ENCODE data around the gene CYP1B1. TPM values are rescaled to one million over a fixed set of nuclear protein-coding genes. Genes with fewer than 3 reads are reported as not detected.
"Not testable (repeated sequence)": the region's sequence is repeated elsewhere in the genome, so short reads cannot be mapped to it uniquely, and the experiment has no call there.

The CYP1B1 gene
- polyA plus RNA-seq, 1 experiment = 7.8 TPM

DNA sequence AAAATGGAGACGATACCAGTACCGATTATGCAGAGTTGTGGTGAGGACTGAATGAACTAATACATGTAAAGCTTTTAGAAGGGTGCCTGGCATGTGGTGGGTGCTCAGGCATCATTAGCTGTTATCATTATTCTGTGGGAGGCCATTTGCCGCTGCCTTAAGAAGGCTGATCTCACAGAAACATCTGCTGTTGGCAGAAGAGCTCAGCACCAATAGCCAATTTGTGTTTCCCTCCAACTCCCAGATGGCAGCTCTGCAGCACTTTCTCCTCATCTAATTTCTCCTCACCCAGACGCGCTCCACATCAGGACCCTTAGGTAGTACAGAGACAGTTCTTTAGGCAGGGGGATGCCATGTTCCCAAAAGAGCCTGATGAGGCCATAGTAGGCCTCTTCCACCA lies 15.8 kb upstream of the CYP1B1 start:
- POLR2A ChIA-PET = no interaction called here
- no peak for DNase-seq (ENCODE audit: low read depth, low spot score)
- Histone ChIP-seq H3K27me3 (ENCODE audit: control insufficient read depth, insufficient read depth, low read length) (peaks cover 19% of the 10 kb centered on the region), H3K9me3 (ENCODE audit: control insufficient read depth, insufficient read depth, low read length) (no peaks in the 10 kb centered on the region), H3K27ac (ENCODE audit: low read depth, low read length) (peak overlapping the region; percentile 3), H3K4me3 (ENCODE audit: low read depth, low read length) (no peak overlapping the region)
- CTCF ChIA-PET = interaction anchor here (0.7 kb wide), 1 partner anchor 16 kb away, joined by 4 read pairs; the partner anchor contains the start of gene CYP1B1
- TF ChIP-seq, protein P1, sequence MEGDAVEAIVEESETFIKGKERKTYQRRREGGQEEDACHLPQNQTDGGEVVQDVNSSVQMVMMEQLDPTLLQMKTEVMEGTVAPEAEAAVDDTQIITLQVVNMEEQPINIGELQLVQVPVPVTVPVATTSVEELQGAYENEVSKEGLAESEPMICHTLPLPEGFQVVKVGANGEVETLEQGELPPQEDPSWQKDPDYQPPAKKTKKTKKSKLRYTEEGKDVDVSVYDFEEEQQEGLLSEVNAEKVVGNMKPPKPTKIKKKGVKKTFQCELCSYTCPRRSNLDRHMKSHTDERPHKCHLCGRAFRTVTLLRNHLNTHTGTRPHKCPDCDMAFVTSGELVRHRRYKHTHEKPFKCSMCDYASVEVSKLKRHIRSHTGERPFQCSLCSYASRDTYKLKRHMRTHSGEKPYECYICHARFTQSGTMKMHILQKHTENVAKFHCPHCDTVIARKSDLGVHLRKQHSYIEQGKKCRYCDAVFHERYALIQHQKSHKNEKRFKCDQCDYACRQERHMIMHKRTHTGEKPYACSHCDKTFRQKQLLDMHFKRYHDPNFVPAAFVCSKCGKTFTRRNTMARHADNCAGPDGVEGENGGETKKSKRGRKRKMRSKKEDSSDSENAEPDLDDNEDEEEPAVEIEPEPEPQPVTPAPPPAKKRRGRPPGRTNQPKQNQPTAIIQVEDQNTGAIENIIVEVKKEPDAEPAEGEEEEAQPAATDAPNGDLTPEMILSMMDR (IDR thresholded peaks at IDR 0.05; ENCODE audit: low read depth, low read length) = no peak

DNA sequence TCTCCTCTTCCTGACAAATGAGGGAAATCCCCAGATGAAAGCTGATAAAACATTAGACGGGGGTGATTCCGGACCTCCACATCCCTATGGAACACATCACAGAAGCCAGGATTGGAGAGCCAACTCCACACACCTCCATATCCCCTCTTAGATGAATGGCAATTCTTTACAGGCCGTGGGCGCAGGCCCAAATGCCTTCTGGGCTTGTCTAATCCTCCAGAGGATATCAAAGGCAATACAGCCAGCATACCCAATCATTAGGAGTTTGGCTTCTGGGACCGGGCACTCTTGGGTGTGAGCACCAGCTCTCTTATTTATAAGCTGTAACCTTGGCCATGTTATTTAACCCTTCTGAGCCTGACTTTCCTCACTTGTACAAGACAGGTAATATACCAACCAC lies 15.0 kb upstream of the CYP1B1 start:
- H3K9me3 ChIP-seq (ENCODE audit: control insufficient read depth, insufficient read depth, low read length) = no peaks in the 10 kb centered on the region
- no peak overlapping the region for H3K27ac ChIP-seq (ENCODE audit: low read depth, low read length)
- DNase-seq (ENCODE audit: low read depth, low spot score) = no peak
- no peak overlapping the region for H3K4me3 ChIP-seq (ENCODE audit: low read depth, low read length)
- ChIA-PET POLR2A (no interaction called here), CTCF (no interaction called here)
- peaks cover 12% of the 10 kb centered on the region for H3K27me3 ChIP-seq (ENCODE audit: control insufficient read depth, insufficient read depth, low read length)
- TF ChIP-seq, protein P1 (IDR thresholded peaks at IDR 0.05; ENCODE audit: low read depth, low read length) = no peak

DNA sequence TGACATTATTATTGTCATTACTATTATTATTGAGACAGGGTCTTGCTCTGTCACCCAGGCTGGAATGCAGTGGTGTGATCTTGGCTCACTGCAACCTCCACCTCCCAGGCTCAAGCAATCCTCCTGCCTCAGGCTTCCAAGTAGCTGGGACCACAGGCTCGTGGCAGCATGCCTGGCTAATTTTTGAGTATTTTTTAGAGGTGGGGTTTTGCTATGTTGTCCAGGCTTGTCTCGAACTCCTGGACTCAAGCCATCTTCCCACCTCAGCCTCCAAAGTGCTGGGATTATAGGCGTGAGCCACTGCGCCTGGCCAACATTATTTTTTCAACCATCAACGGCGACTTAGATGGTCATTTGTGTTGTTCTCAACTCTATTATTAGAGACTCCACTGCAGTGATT lies 14.3 kb upstream of the CYP1B1 start:
- peaks cover 13% of the 10 kb centered on the region for H3K27me3 ChIP-seq (ENCODE audit: control insufficient read depth, insufficient read depth, low read length)
- CTCF ChIA-PET; POLR2A ChIA-PET; DNase-seq (ENCODE audit: low read depth, low spot score); H3K27ac ChIP-seq (ENCODE audit: low read depth, low read length); H3K4me3 ChIP-seq (ENCODE audit: low read depth, low read length); H3K9me3 ChIP-seq (ENCODE audit: control insufficient read depth, insufficient read depth, low read length): not testable (repeated sequence)

DNA sequence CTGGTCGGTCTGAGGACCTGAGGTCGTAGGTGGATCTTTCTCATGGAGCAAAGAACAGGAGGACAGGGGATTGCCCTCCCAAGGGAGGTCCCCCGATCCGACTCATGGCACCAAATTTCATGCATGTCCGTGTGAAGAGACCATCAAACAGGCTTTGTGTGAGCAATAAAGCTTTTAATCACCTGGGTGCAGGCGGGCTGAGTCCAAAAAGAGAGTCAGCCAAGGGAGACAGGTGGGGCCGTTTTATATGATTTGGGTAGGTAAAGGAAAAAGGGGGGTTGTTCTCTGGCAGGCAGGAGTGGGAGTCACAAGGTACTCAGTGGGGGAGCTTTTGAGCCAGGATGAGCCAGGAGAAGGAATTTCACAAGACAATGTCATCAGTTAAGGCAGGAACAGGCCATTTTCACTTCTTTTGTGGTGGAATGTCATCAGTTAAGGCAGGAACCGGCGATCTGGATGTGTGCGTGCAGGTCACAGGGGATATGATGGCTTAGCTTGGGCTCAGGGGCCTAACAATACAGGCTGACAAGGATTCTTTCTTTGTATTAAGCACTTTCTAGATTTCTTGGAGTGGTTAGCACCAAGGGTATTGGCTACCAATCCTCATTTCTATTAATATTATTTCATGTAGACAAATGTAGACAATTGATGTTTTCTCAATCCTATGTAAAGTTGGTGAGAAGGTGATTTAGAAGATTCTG lies 10.2 kb upstream of the CYP1B1 start:
- DNase-seq (ENCODE audit: low read depth, low spot score); H3K27ac ChIP-seq (ENCODE audit: low read depth, low read length); POLR2A ChIA-PET; CTCF ChIA-PET; H3K9me3 ChIP-seq (ENCODE audit: control insufficient read depth, insufficient read depth, low read length); H3K4me3 ChIP-seq (ENCODE audit: low read depth, low read length): not testable (repeated sequence)
- peaks cover 12% of the 10 kb centered on the region for H3K27me3 ChIP-seq (ENCODE audit: control insufficient read depth, insufficient read depth, low read length)

DNA sequence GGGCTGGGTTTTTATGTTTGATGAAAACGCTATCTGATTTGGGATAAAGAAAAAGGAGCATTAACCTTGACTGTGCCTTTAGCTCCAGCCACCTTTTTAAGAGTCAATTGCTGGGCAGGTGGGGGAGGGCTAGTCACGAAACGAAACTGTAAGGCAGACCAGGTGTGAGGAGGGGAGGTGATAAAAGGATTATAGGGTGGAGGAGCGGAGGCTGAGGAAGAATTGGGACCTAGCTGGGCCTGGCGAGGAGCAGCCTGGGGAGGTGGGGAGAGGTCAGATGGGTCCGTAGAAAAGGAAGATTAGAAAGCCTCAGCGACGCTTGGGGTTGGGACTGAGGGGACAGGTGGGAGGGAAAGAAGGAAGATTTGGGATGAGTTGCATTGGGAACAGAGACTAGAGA lies 8.6 kb upstream of the CYP1B1 start:
- H3K4me3 ChIP-seq (ENCODE audit: low read depth, low read length); H3K9me3 ChIP-seq (ENCODE audit: control insufficient read depth, insufficient read depth, low read length); POLR2A ChIA-PET; DNase-seq (ENCODE audit: low read depth, low spot score); CTCF ChIA-PET; H3K27ac ChIP-seq (ENCODE audit: low read depth, low read length): not testable (repeated sequence)
- H3K27me3 ChIP-seq (ENCODE audit: control insufficient read depth, insufficient read depth, low read length) = peaks cover 18% of the 10 kb centered on the region

DNA sequence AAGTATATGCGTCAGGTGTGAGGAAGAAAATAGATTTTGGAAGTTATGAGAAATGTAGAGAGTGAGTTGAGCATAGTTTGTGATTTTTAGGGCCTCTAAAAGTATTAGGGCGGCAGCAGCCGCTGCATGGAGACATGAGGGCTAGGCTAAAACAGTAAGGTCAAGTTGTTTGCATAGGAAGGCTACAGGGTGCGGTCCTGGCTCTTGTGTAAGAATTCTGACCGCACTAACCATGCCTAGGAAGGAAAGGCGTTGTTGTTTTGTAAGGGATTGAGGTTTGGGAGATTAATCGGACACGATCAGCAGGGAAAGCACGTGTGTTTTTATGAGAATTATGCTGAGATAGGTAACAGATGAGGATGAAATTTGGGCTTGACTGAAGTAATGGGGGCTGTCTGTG lies 6.8 kb upstream of the CYP1B1 start:
- H3K27me3 ChIP-seq (ENCODE audit: control insufficient read depth, insufficient read depth, low read length) = peaks cover 21% of the 10 kb centered on the region
- DNase-seq (ENCODE audit: low read depth, low spot score); CTCF ChIA-PET; H3K4me3 ChIP-seq (ENCODE audit: low read depth, low read length); H3K9me3 ChIP-seq (ENCODE audit: control insufficient read depth, insufficient read depth, low read length); H3K27ac ChIP-seq (ENCODE audit: low read depth, low read length); POLR2A ChIA-PET: not testable (repeated sequence)

DNA sequence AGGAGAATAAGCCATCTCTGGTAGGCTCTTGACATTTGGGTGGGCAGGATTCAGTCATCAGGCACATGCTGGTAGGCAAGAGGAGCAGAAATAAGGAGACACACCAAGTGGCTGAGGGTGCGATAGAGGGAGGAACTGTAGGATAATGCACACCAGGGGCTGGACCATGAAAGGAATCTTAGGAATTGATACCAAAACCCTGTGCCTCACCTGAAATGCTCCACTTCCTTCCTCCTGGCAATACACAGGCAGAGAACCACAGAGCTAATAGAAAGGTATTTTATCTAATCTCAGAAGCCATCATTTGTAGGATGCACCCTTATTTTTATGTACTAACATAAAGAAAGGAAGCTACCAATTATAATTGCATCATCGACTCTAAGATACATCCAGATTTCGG lies 4.4 kb upstream of the CYP1B1 start:
- H3K4me3 ChIP-seq (ENCODE audit: low read depth, low read length) = no peak overlapping the region
- H3K27ac ChIP-seq (ENCODE audit: low read depth, low read length) = no peak overlapping the region
- H3K9me3 ChIP-seq (ENCODE audit: control insufficient read depth, insufficient read depth, low read length) = peaks cover under 1% of the 10 kb centered on the region; the same call in 1 of the 2 replicates
- peaks cover 27% of the 10 kb centered on the region for H3K27me3 ChIP-seq (ENCODE audit: control insufficient read depth, insufficient read depth, low read length)
- ChIA-PET CTCF (interaction anchor here (0.6 to 1.3 kb wide), 2 partner anchors 36 to 63 kb away, joined by 4 to 5 read pairs; no protein-coding TSS in a partner anchor), POLR2A (no interaction called here)
- TF ChIP-seq, protein P1 (IDR thresholded peaks at IDR 0.05; ENCODE audit: low read depth, low read length) = no peak
- no peak for DNase-seq (ENCODE audit: low read depth, low spot score)
